Heart right ventricle (tissue), 16 donors: ENCODE data around the gene POLN. TPM values are rescaled to one million over a fixed set of nuclear protein-coding genes. Genes with fewer than 3 reads are reported as not detected.
A peak's percentile ranks its signal among the peaks of the same experiment; 100 is the strongest.

Experiments
- ATAC-seq, 8 donors: fragments of 200-7000 bp; cut with Tn5 transposase; one replicate each; pipeline ENCODE4 v1.9.1; 2020; ENCODE audit warnings: mild to moderate bottlenecking in 8 of 8, moderate library complexity in 8 of 8, moderate number of reproducible peaks in 1 of 8
- DNase-seq, 2 donors: peaks; one replicate each; pipeline ENCODE4 v3.0.0-alpha.2; 2020
- H3K27ac ChIP-seq, 10 donors: fragments of 200-600 bp; sonication (generic) in 2 of 10; one replicate each; pipeline versions ENCODE4 v1.5.0 to v1.8.0; 2020 to 2022; ENCODE audit warnings: mild to moderate bottlenecking in 3 of 10
- H3K27me3 ChIP-seq, 7 donors: fragments of 200-600 bp; one replicate each; pipeline ENCODE4 v1.8.0; 2021 to 2022; ENCODE audit warnings: mild to moderate bottlenecking in 2 of 7
- H3K36me3 ChIP-seq, 9 donors: fragments of 200-600 bp; sonication (generic) in 1 of 9; one replicate each; pipeline versions ENCODE4 v1.5.0 to v1.8.0; 2020 to 2022; ENCODE audit warnings: mild to moderate bottlenecking in 2 of 9
- H3K4me1 ChIP-seq, 9 donors: fragments of 200-600 bp; sonication (generic) in 1 of 9; one replicate each; pipeline versions ENCODE4 v1.5.0 to v1.8.0; 2020 to 2022; ENCODE audit warnings: mild to moderate bottlenecking in 4 of 9
- H3K4me3 ChIP-seq, 10 donors: fragments of 200-600 bp; sonication (generic) in 2 of 10; one replicate each; pipeline versions ENCODE4 v1.5.0 to v1.8.0; 2020 to 2022; ENCODE audit warnings: mild to moderate bottlenecking in 7 of 10, moderate library complexity in 2 of 10
- H3K9me3 ChIP-seq, 11 donors: fragments of 200-600 bp in 10 of 11; sonication (generic) in 2 of 11; one replicate each; pipeline versions ENCODE4 v1.5.0 to v1.8.0; 2013 to 2022; ENCODE audit warnings: mild to moderate bottlenecking in 2 of 11, control low read depth in 1 of 11, moderate library complexity in 1 of 11
- CTCF ChIP-seq, 9 donors: fragments of 200-600 bp; sonication (generic) in 2 of 9; IDR thresholded peaks; one replicate each; pipeline versions ENCODE4 v1.5.0 to v1.8.0; 2021 to 2022; ENCODE audit warnings: antibody characterized with exemption in 9 of 9, mild to moderate bottlenecking in 5 of 9, moderate library complexity in 1 of 9
- WGBS, 2 donors: extraction: QIAGEN DNeasy Blood & Tissue Kit; methylation state at CpG; one replicate each; pipeline ENCODE4 v1.1.7; 2013; ENCODE audit warnings: inconsistent platforms in 1 of 2; 5-methylcytosine and 5-hydroxymethylcytosine counted together
- intact Hi-C, 10 donors: fragments of 100-400 bp; cut with DNase I; formaldehyde crosslinking; loops; one replicate each; pipeline versions ENCODE4 v1.11.1 to v1.14.2; 2022
- polyA plus RNA-seq, 2 donors: library from polyadenylated mRNA; stranded (reverse); fragments of 200-250 nt; gene quantifications; one replicate each; pipeline ENCODE4 v1.2.3, GENCODE V29; 2013
- total RNA-seq, 10 donors: library from RNA; stranded (reverse); fragmentation: NEBNext Ultra II Directional in 3 of 10; extraction: Animal tissue kit (Norgen Biotek cat#: 25700) in 3 of 10; gene quantifications; one replicate each; pipeline versions ENCODE4 v1.2.1 to v1.2.4, GENCODE V29; 2021 to 2023
- donor health status: Arrhythmogenic right ventricular cardiomyopathy.
- donor health status: ischemic (EF 13 %, LVEDD 7.1; RV severe dilation, severe dysfunction).
- donor health status: healthy with polysubstance abuse.
- donor health status: DM: no; HTN: yes; CAD: no.
- donor health status: DM: no; HTN: no; CAD: no.
- donor health status: ischemic (EF 25% LVEDD 6.9; RV normal size, moderate dysfunction).
- donor health status: ischemic (EF 25% LVEDD 5.7; RV mildly dilated, moderate dysfunction).
- donor health status: healthy.
- donor health status: DM: yes; HTN: yes; CAD: no.
- donor health status: Ischemic cardiomyopathy.
- donor health status: ischemic (EF 35%, LVEDD 5.7; RV mildly dilated, moderate dysfunction).
- donor health status: nonischemic (EF 11% LVEDD 7.7; RV severe dilation, severe dysfunction).
- donor health status: DM: yes; HTN: yes; CAD: no.
- donor health status: PGD.
- donor health status: ischemic (EF 29% LVEDD 5.4; RV normal size, mild dysfunction).
- donor health status: nonischemic (EF 23%, LVEDD 6.1; RV moderate dilation, normal function).

Gene POLN
- total and polyA plus RNA-seq, 12 donors, result 0.97 to 3.1 (median 2.1) TPM

GRCh38 chr4:2256156-2256731 is 14.3 kb upstream of the POLN start:
- no peak for TF ChIP-seq CTCF (IDR thresholded peaks at IDR 0.05)
- 16 to 20% methylated on average over 8 of the region's 8 CpGs for WGBS, 2 donors
- Histone ChIP-seq H3K9me3 (no peaks in the 10 kb centered on the region), H3K4me3 (peak overlapping the region in 6 of 10 donors; percentile 3 to 30 (median 15)), H3K36me3 (peaks cover 0 to 73% (median 13%) of the 10 kb centered on the region in 9 donors), H3K27me3 (no peaks in the 10 kb centered on the region), H3K4me1 (peaks cover 59 to 83% (median 76%) of the 10 kb centered on the region in 9 donors), H3K27ac (peak overlapping the region; percentile 72 to 94 (median 91))
- DNase-seq (peak; percentile 35 to 70), ATAC-seq (peak; percentile 41 to 56 (median 48))
- intact Hi-C loops, result loop anchor here in 2 of 10 donors (2.0 to 5.0 kb wide), 3 partner anchors 13 to 211 kb away; partner anchors contain the start of genes CFAP99 (in 1 of the 2), HAUS3 (in 1 of the 2), POLN (in 1 of the 2) and RNF4 (in 1 of the 2)

GRCh38 chr4:2255501-2256155 is 13.7 kb upstream of the POLN start:
- no peaks in the 10 kb centered on the region for H3K9me3 ChIP-seq
- peak in 7 of 8 donors; percentile 4 to 43 (median 29) for ATAC-seq
- H3K27me3 ChIP-seq, result no peaks in the 10 kb centered on the region
- no peak for TF ChIP-seq CTCF (IDR thresholded peaks at IDR 0.05)
- DNase-seq, result peak; percentile 24 to 56
- H3K27ac ChIP-seq, result peak overlapping the region; percentile 72 to 94 (median 91)
- intact Hi-C loops, result loop anchor here in 2 of 10 donors (2.0 to 5.0 kb wide), 3 partner anchors 13 to 212 kb away; partner anchors contain the start of genes CFAP99 (in 1 of the 2), HAUS3 (in 1 of the 2), POLN (in 1 of the 2) and RNF4 (in 1 of the 2)
- peaks cover 0 to 79% (median 20%) of the 10 kb centered on the region in 9 donors for H3K36me3 ChIP-seq
- H3K4me1 ChIP-seq, result peaks cover 56 to 78% (median 71%) of the 10 kb centered on the region in 9 donors
- 21 to 26% methylated on average over 17 to 18 of the region's 18 CpGs for WGBS, 2 donors
- H3K4me3 ChIP-seq, result peak overlapping the region in 6 of 10 donors; percentile 3 to 30 (median 15)

- Histone ChIP-seq H3K27me3 (no peaks in the 10 kb centered on the region), H3K4me1 (peaks cover 48 to 70% (median 63%) of the 10 kb centered on the region in 9 donors), H3K9me3 (no peaks in the 10 kb centered on the region), H3K27ac (peak overlapping the region; percentile 72 to 94 (median 91)), H3K36me3 (peaks cover 5 to 86% (median 27%) of the 10 kb centered on the region in 9 donors), H3K4me3 (peak overlapping the region in 1 of 10 donors; percentile 30)
- 79 to 80% methylated on average over 32 of the region's 32 CpGs for WGBS, 2 donors
- peak in 1 of 2 donors; percentile 3 for DNase-seq
- intact Hi-C loops, result loop anchor here in 2 of 10 donors (5.0 kb wide), 2 partner anchors 162 to 212 kb away; partner anchors contain the start of genes CFAP99 (in 1 of the 2), RNF4 (in 1 of the 2) and ZFYVE28 (in 1 of the 2)
- peak in 1 of 8 donors; percentile 2 for ATAC-seq
- TF ChIP-seq CTCF (IDR thresholded peaks at IDR 0.05), result no peak
Measured at GRCh38 chr4:2254665-2255500, 13.0 kb upstream of the POLN start.
